HG03025 (cell line): ENCODE results near the gene DGKG.

ENCODE experiments used
- ATAC-seq: cut with Tn5 transposase; IDR thresholded peaks from one replicate; pipeline ENCODE4 v1.9.1; 2021; ENCODE audit warnings: mild to moderate bottlenecking, moderate library complexity; ENCODE audit not compliant: unreplicated experiment, low FRiP score

Gene DGKG

GRCh38 chr3:186181901-186182300, 180.1 kb downstream of the DGKG start:
- no peak for ATAC-seq

- ATAC-seq = no peak
These were observed 181.0 kb downstream of the DGKG start for GRCh38 chr3:186180891-186181481.

GRCh38 chr3:186180151-186180550, 181.9 kb downstream of the DGKG start:
- ATAC-seq = no peak

GRCh38 chr3:186178412-186178811, 183.6 kb downstream of the DGKG start:
- ATAC-seq = no peak

- ATAC-seq = no peak
These were observed 185.6 kb downstream of the DGKG start for GRCh38 chr3:186176373-186176990.

- ATAC-seq = no peak
These were observed 188.7 kb downstream of the DGKG start for GRCh38 chr3:186173224-186173815.

- no peak for ATAC-seq
These were observed 189.7 kb downstream of the DGKG start for GRCh38 chr3:186172353-186172752.

GRCh38 chr3:186171521-186171920, 190.5 kb downstream of the DGKG start:
- ATAC-seq = no peak

GRCh38 chr3:186170516-186170915, 191.5 kb downstream of the DGKG start:
- ATAC-seq = no peak

- no peak for ATAC-seq
These were observed 192.7 kb downstream of the DGKG start for GRCh38 chr3:186169379-186169778.

- ATAC-seq = no peak
These were observed 193.1 kb downstream of the DGKG start for GRCh38 chr3:186168976-186169375.

GRCh38 chr3:186167646-186168395, 194.2 kb downstream of the DGKG start:
- ATAC-seq = no peak

- no peak for ATAC-seq
These were observed 195.3 kb downstream of the DGKG start for GRCh38 chr3:186166491-186167288.

- no peak for ATAC-seq
These were observed 196.0 kb downstream of the DGKG start for GRCh38 chr3:186166036-186166435.

- ATAC-seq = no peak
These were observed 196.7 kb downstream of the DGKG start for GRCh38 chr3:186165331-186165730.

- ATAC-seq = no peak
These were observed 197.3 kb downstream of the DGKG start for GRCh38 chr3:186164696-186165095.

GRCh38 chr3:186162221-186162620, 199.8 kb downstream of the DGKG start:
- ATAC-seq = no peak

GRCh38 chr3:186160691-186161243, 201.3 kb downstream of the DGKG start:
- ATAC-seq = no peak

- no peak for ATAC-seq
These were observed 207.4 kb downstream of the DGKG start for GRCh38 chr3:186154641-186155040.

GRCh38 chr3:186152889-186153292, 209.1 kb downstream of the DGKG start:
- ATAC-seq = peak; percentile 91
